GM18907 (cell line): ENCODE data around the gene ST8SIA5.

Source experiments
- ATAC-seq: cut with Tn5 transposase; IDR thresholded peaks from one replicate; pipeline ENCODE4 v1.9.1; 2021; ENCODE audit warnings: mild to moderate bottlenecking, moderate library complexity; ENCODE audit not compliant: unreplicated experiment

The ST8SIA5 gene

GRCh38 chr18:46748466-46748865, 8.4 kb downstream of the ST8SIA5 start:
- no peak for ATAC-seq

GRCh38 chr18:46740046-46740445, 16.8 kb downstream of the ST8SIA5 start:
- no peak for ATAC-seq

- ATAC-seq: no peak
Observed at GRCh38 chr18:46738491-46738890, 18.4 kb downstream of the ST8SIA5 start.

GRCh38 chr18:46736736-46737135, 20.1 kb downstream of the ST8SIA5 start:
- ATAC-seq: no peak

- ATAC-seq: no peak
Observed at GRCh38 chr18:46736135-46736534, 20.7 kb downstream of the ST8SIA5 start.

- no peak for ATAC-seq
Observed at GRCh38 chr18:46734981-46735380, 21.9 kb downstream of the ST8SIA5 start.

- ATAC-seq: no peak
Observed at GRCh38 chr18:46733872-46734271, 23.0 kb downstream of the ST8SIA5 start.

GRCh38 chr18:46732801-46733200, 24.1 kb downstream of the ST8SIA5 start:
- ATAC-seq: no peak

GRCh38 chr18:46732201-46732600, 24.7 kb downstream of the ST8SIA5 start:
- ATAC-seq: no peak

- no peak for ATAC-seq
Observed at GRCh38 chr18:46731316-46731715, 25.5 kb downstream of the ST8SIA5 start.

- no peak for ATAC-seq
Observed at GRCh38 chr18:46728219-46728930, 28.5 kb downstream of the ST8SIA5 start.

GRCh38 chr18:46727177-46727576, 29.7 kb downstream of the ST8SIA5 start:
- ATAC-seq: no peak

GRCh38 chr18:46725310-46725709, 31.5 kb downstream of the ST8SIA5 start:
- ATAC-seq: no peak

- no peak for ATAC-seq
Observed at GRCh38 chr18:46723856-46724415, 32.9 kb downstream of the ST8SIA5 start.

GRCh38 chr18:46722051-46722450, 34.8 kb downstream of the ST8SIA5 start:
- no peak for ATAC-seq

- no peak for ATAC-seq
Observed at GRCh38 chr18:46721331-46721730, 35.5 kb downstream of the ST8SIA5 start.

- ATAC-seq: no peak
Observed at GRCh38 chr18:46720521-46720920, 36.3 kb downstream of the ST8SIA5 start.

GRCh38 chr18:46720092-46720491, 36.8 kb downstream of the ST8SIA5 start:
- ATAC-seq: no peak

GRCh38 chr18:46719388-46719787, 37.5 kb downstream of the ST8SIA5 start:
- ATAC-seq: no peak

GRCh38 chr18:46718501-46719341, 38.1 kb downstream of the ST8SIA5 start:
- no peak for ATAC-seq

- no peak for ATAC-seq
Observed at GRCh38 chr18:46716827-46717226, 40.0 kb downstream of the ST8SIA5 start.

- ATAC-seq: no peak
Observed at GRCh38 chr18:46716336-46716735, 40.5 kb downstream of the ST8SIA5 start.
